Spleen (tissue), 11 donors: ENCODE measurements around the gene ARMC9. TPM values are rescaled to one million over a fixed set of nuclear protein-coding genes. Genes with fewer than 3 reads are reported as not detected.

Experiments used
- DNase-seq: peaks from one replicate; pipeline ENCODE4 v3.0.0-alpha.2; 2020
- H3K27ac ChIP-seq, 8 donors: fragments of 200-600 bp; sonication (generic) in 7 of 8; 1 replicate in 4 of 8; 2 replicates in 4 of 8; pipeline versions ENCODE4 v1.5.0 to v1.8.0; 2016 to 2021; ENCODE audit warnings: inconsistent platforms in 4 of 8, mild to moderate bottlenecking in 4 of 8, moderate library complexity in 1 of 8
- H3K27me3 ChIP-seq, 7 donors: fragments of 200-600 bp; sonication (generic) in 6 of 7; replicated peaks in 1 of 7; 1 replicate in 4 of 7; 2 replicates in 3 of 7; pipeline versions ENCODE4 v1.5.0 to v1.8.0; 2016 to 2021; ENCODE audit warnings: inconsistent platforms in 3 of 7, mild to moderate bottlenecking in 1 of 7
- H3K36me3 ChIP-seq, 6 donors: fragments of 200-600 bp; sonication (generic) in 5 of 6; 1 replicate in 4 of 6; 2 replicates in 2 of 6; pipeline versions ENCODE4 v1.5.0 to v1.8.0; 2016 to 2021; ENCODE audit warnings: inconsistent platforms in 2 of 6
- H3K4me1 ChIP-seq, 6 donors: fragments of 200-600 bp; sonication (generic) in 5 of 6; 1 replicate in 3 of 6; 2 replicates in 3 of 6; pipeline versions ENCODE4 v1.5.0 to v1.8.0; 2016 to 2021; ENCODE audit warnings: inconsistent platforms in 3 of 6
- H3K4me3 ChIP-seq, 8 donors: fragments of 200-600 bp; sonication (generic) in 7 of 8; 1 replicate in 4 of 8; 2 replicates in 4 of 8; pipeline versions ENCODE4 v1.5.0 to v1.8.0; 2016 to 2021; ENCODE audit warnings: inconsistent platforms in 4 of 8, mild to moderate bottlenecking in 4 of 8, moderate library complexity in 2 of 8
- H3K9me3 ChIP-seq, 8 donors: fragments of 200-600 bp; sonication (generic) in 7 of 8; 1 replicate in 4 of 8; 2 replicates in 4 of 8; pipeline versions ENCODE4 v1.5.0 to v1.8.0; 2016 to 2021; ENCODE audit warnings: inconsistent platforms in 4 of 8
- CTCF ChIP-seq, 11 experiments: fragments of 200-600 bp in 7 of 11; fragments of 450-650 bp in 4 of 11; sonication (generic) in 4 of 11; IDR thresholded peaks in 8 of 11; conservative IDR thresholded peaks in 3 of 11; 1 replicate in 7 of 11; 2 replicates in 4 of 11; pipeline versions ENCODE4 v1.4.0 to v1.8.0; 2016 to 2021; ENCODE audit warnings: antibody characterized with exemption in 11 of 11, inconsistent platforms in 4 of 11, mild to moderate bottlenecking in 1 of 11
- POLR2A ChIP-seq, 3 donors: fragments of 450-650 bp; IDR thresholded peaks; one replicate each; pipeline ENCODE4 v1.5.1; 2017; ENCODE audit warnings: antibody characterized with exemption in 3 of 3, mild to moderate bottlenecking in 1 of 3
- POLR2AphosphoS5 ChIP-seq, 3 donors: sonication (generic); formaldehyde crosslinking; IDR thresholded peaks; one replicate each; pipeline ENCODE4 v1.5.1; 2017; ENCODE audit warnings: antibody characterized with exemption in 3 of 3
- WGBS, 5 donors: extraction: QIAGEN DNeasy Blood & Tissue Kit in 3 of 5; methylation state at CpG; one replicate each; pipeline versions ENCODE4 v1.1.5 to v1.1.7; 2013 to 2018; 5-methylcytosine and 5-hydroxymethylcytosine counted together
- intact Hi-C: fragments of 100-400 bp; cut with DNase I; formaldehyde crosslinking; loops from one replicate; pipeline ENCODE4 v1.15.0; 2023; ENCODE audit warnings: low total_unique reads
- polyA plus RNA-seq, 3 donors: library from polyadenylated mRNA; stranded (reverse); fragments of 200-250 nt; gene quantifications; one replicate each; pipeline ENCODE4 v1.2.1, GENCODE V29; 2013
- total RNA-seq, 7 donors: library from RNA; depleted of rRNA in 3 of 7; stranded (reverse); fragments of >200 nt in 3 of 7; fragmentation: NEBNext Ultra II Directional in 4 of 7; extraction: Animal tissue kit (Norgen Biotek cat#: 25700) in 4 of 7; gene quantifications; one replicate each; pipeline versions ENCODE4 v1.1.0 to v1.2.1, GENCODE V29; 2016 to 2021
- donor health status: healthy with polysubstance abuse.
- donor health status: DM: no; HTN: no; CAD: no; lungs with moderate emphysema.
- donor health status: DM: no; HTN: no; CAD: no.
- donor health status: Bipolar disorder and iron deficiency.
- donor health status: healthy.
- donor health status: DM: no; HTN: no; CAD: no.
- donor health status: DM: yes; HTN: yes; CAD: no.

Gene ARMC9
- total and polyA plus RNA-seq, 10 donors = 0.83 to 8.9 (median 4.7) TPM

- intact Hi-C loops = no loop called here
- H3K36me3 ChIP-seq = peaks cover 0 to 10% (median 4%) of the 10 kb centered on the region in 6 donors
- peaks cover 0 to 24% (median 4%) of the 10 kb centered on the region in 7 donors for H3K27me3 ChIP-seq
- WGBS, 5 donors = 50 to 63% (median 59%) methylated on average over 13 to 17 of the region's 17 CpGs
- no peak for DNase-seq
- H3K9me3 ChIP-seq = no peaks in the 10 kb centered on the region
- peak overlapping the region; percentile 13 to 80 (median 42) for H3K4me3 ChIP-seq
- TF ChIP-seq POLR2AphosphoS5 (IDR thresholded peaks at IDR 0.05) (peak; percentile 66 to 70 (median 68)), POLR2A (IDR thresholded peaks at IDR 0.05) (no peak), CTCF (IDR thresholded peaks at IDR 0.05 in 8 of 11, conservative IDR thresholded peaks at IDR 0.05 in 3 of 11) (peak in 6 of 11 experiments; percentile 16 to 53 (median 29))
- H3K27ac ChIP-seq = peak overlapping the region; percentile 72 to 94 (median 86)
- H3K4me1 ChIP-seq = peaks cover 2 to 80% (median 51%) of the 10 kb centered on the region in 6 donors
Measured at GRCh38 chr2:231393149-231394131, 195.0 kb downstream of the ARMC9 start.

GRCh38 chr2:231394211-231395141 is 196.0 kb downstream of the ARMC9 start:
- 63 to 74% (median 69%) methylated on average over 13 of the region's 13 CpGs for WGBS, 5 donors
- TF ChIP-seq CTCF (IDR thresholded peaks at IDR 0.05 in 8 of 11, conservative IDR thresholded peaks at IDR 0.05 in 3 of 11) (peak in 7 of 11 experiments; percentile 16 to 31 (median 23)), POLR2AphosphoS5 (IDR thresholded peaks at IDR 0.05) (peak in 2 of 3 donors; percentile 40 to 49), POLR2A (IDR thresholded peaks at IDR 0.05) (no peak)
- peaks cover 0 to 24% (median 4%) of the 10 kb centered on the region in 7 donors for H3K27me3 ChIP-seq
- no peak for DNase-seq
- peak overlapping the region; percentile 13 to 80 (median 50) for H3K4me3 ChIP-seq
- peak overlapping the region; percentile 72 to 94 (median 86) for H3K27ac ChIP-seq
- intact Hi-C loops = no loop called here
- H3K9me3 ChIP-seq = no peaks in the 10 kb centered on the region
- H3K36me3 ChIP-seq = peaks cover 0 to 21% (median 5%) of the 10 kb centered on the region in 6 donors
- H3K4me1 ChIP-seq = peaks cover 2 to 87% (median 59%) of the 10 kb centered on the region in 6 donors

GRCh38 chr2:231395188-231396057 is 197.0 kb downstream of the ARMC9 start, which contains the start of gene B3GNT7:
B3GNT7 (plus strand) TSS chr2:231395710; CDS start chr2:231395804, 94 bp downstream.
- Histone ChIP-seq H3K4me3 (peak within 1 kb of the TSS; percentile 35 to 80 (median 50)), H3K4me1 (peaks cover 10 to 91% (median 65%) of the 10 kb centered on the region in 6 donors), H3K27me3 (peaks cover 0 to 24% (median 4%) of the 10 kb centered on the region in 7 donors), H3K36me3 (peaks cover 0 to 23% (median 5%) of the 10 kb centered on the region in 6 donors), H3K9me3 (no peaks in the 10 kb centered on the region), H3K27ac (peak within 1 kb of the TSS; percentile 72 to 94 (median 86))
- TF ChIP-seq POLR2A (IDR thresholded peaks at IDR 0.05) = no peak
- TF ChIP-seq POLR2AphosphoS5 (IDR thresholded peaks at IDR 0.05) = peak in 2 of 3 donors; percentile 7 to 26
- TF ChIP-seq CTCF (IDR thresholded peaks at IDR 0.05 in 8 of 11, conservative IDR thresholded peaks at IDR 0.05 in 3 of 11) = no peak
- 4 to 17% (median 8%) methylated on average over 13 to 95 of the region's 95 CpGs for WGBS, 5 donors
- DNase-seq = no peak
- intact Hi-C loops = no loop called here
